GM19468 (cell line): ENCODE results near the gene MXRA8.
A peak's percentile ranks its signal among the peaks of the same experiment; 100 is the strongest.
"Not testable (repeated sequence)": the region's sequence is repeated elsewhere in the genome, so short reads cannot be mapped to it uniquely, and the experiment has no call there.

Experiments
- ATAC-seq: cut with Tn5 transposase; IDR thresholded peaks from one replicate; pipeline ENCODE4 v1.9.1; 2021; ENCODE audit warnings: mild to moderate bottlenecking, moderate library complexity, moderate number of reproducible peaks; ENCODE audit not compliant: unreplicated experiment; ENCODE audit errors: extremely low read depth

Gene MXRA8

GRCh38 chr1:1324524-1325287 lies 33.6 kb downstream of the MXRA8 start, which contains the start of the genes CPTP and INTS11:
Gene CPTP (plus strand): TSS chr1:1324802. CDS start chr1:1326911, 2,109 bp downstream.
Gene INTS11 (minus strand): TSS chr1:1324660. CDS start chr1:1324608, 52 bp downstream.
- ATAC-seq = peak; percentile 66

- no peak for ATAC-seq
These were observed 34.3 kb downstream of the MXRA8 start for GRCh38 chr1:1324084-1324523.

- ATAC-seq = no peak
These were observed 35.4 kb downstream of the MXRA8 start for GRCh38 chr1:1322952-1323351.

DNA sequence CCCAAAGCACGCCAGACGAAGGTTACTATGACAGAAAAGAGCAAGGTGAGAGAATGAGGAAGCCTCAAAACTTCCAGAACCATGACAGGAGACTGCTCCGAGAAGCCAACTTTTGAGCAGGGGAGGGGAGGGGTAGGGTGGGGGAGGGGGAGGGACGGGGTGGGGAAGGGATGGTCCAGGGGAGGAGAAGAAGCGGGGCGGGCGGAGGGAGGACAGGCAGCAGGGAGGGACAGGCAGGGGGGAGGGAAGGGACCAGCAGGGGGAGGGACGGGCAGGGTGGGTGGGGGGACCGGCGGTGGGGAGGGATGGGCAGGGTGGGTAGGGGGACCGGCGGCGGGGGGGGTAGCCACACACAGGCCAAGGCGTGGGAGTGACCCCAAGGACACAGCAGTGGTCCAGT lies 35.9 kb downstream of the MXRA8 start:
- ATAC-seq = no peak

GRCh38 chr1:1321477-1321876 lies 36.9 kb downstream of the MXRA8 start:
- ATAC-seq = no peak

DNA sequence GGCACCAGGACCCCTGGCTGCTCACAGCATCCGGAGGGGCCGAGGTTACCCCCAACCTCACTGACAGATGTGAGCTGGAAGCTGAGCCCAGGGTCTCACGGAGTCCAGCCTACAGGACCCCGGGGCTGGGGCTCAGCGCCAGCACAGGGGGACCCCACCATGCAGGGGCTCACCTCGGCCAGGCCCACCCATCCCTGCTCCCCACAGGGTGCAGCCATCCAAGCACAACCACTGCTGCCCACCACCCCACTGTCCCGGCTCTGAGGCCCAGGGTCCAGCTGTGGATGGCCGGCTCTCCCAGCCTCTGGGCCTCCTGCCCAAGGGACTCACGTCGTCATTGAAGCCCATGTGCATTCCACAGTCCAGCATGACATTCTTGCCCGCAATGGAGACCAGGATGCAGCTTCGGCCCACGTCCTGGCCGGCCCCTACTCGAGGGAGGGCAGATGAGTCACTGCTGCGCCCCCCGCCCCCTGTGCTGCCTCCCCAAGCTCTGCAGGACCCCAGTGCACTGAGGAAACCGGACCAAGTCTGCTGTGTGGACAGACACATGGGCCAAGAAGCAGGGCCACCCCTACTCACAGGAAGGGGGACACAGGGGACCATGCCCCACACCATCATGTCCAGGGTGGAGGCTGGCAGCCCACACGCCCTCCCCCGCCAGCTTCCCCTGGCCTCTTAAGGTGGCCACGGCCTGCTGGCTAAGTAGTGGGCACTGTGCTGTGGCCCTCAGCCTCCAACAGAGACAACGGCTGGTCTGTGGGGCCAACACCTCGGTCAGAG lies 37.5 kb downstream of the MXRA8 start:
- no peak for ATAC-seq

DNA sequence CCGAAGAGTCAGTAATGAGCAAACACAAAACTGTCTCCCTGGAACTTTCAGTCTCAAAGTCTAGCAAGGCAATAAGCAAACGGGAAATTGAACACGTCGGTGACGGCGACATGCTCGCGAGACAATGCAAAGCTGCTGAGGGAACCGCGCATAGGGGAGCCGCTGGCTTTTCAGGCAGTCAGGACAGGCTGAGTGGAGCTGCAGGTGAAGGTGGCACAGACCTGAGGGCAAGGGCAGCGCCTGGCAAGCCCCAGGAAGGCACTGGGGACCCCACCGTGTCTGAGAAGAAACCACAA lies 38.8 kb downstream of the MXRA8 start:
- ATAC-seq = no peak

DNA sequence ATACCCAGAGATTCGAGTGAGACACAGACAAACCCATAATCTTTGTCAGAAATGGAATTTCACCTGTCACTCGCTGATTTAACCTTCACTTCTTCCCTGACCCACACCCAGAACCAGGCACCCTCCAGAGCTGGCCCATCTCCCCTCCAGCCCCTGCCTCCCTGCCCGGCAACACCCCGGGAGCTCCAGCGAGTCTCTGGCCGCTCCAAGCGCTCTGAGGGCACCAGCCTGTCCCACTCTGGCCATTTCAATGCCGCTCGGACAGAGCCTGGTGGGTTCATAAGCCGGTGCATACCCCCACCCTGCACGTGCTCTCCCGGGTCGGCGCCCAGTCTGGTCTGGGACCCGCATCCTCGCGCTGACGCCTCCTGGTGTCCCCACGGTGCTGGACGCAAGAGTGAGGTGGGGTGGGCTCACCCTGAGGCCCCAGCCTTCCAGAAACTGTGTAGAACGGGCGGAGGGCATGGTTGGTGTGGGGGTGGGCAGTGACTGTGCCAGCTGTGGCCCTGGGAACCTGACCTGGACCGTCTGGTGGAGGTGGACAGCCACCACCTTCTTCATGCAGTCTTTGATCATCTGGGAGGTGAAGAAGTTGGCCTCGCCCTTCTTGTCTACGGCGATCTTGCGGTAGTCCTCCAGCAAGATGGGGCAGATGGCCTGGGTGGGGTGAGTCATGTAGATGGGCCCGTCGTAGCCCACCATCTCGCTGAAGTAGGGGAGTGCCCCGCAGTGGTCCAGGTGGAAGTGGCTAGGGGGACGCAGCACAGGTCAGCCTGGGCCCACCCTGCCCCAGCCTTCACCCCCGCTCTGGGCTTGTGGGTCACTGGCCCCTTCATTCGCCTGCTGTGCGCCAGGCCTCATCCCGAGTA lies 39.3 kb downstream of the MXRA8 start:
- ATAC-seq = no peak

DNA sequence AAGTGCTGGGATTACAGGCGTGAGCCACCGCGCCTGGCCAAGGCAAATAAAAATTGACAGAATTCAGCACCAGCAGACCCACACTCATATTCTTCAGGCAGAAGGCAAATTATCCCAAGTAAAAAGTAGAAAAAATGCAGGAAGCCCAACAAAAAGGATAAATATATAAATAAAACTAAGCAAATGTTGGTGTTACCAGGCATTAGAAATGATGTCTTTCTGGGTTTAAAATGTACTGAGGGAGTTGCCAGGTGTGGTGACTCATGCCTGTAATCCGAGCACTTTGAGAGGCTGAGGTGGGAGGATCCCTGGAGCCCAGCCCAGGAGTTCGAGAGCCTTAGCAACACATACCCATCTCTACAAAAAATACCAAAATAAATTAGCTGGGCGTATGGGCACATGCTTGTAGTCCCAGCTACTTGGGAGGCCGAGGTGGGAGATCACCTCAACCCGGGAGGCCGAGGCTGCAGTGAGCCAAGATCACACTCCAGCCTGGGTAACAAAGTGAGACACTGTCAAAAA lies 40.2 kb downstream of the MXRA8 start:
- ATAC-seq = no peak

DNA sequence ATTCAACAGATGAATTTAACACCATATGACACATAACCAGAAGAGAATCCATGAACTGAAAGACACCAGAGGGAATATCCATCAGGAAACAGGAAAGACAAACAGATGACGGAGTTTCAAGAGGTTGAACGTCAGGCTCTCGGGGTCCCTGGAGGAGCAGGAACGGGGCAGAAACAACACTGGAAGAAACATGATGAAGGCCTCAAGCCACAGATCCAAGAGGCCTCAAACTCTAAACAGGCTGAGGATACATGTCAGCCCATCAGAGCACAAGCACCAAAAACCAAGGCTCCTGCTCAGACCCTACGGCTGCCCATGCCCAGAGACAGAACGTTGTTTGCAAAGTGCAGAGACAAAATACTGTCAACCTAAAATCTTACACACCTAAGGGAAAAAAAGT lies 40.9 kb downstream of the MXRA8 start:
- ATAC-seq = no peak

DNA sequence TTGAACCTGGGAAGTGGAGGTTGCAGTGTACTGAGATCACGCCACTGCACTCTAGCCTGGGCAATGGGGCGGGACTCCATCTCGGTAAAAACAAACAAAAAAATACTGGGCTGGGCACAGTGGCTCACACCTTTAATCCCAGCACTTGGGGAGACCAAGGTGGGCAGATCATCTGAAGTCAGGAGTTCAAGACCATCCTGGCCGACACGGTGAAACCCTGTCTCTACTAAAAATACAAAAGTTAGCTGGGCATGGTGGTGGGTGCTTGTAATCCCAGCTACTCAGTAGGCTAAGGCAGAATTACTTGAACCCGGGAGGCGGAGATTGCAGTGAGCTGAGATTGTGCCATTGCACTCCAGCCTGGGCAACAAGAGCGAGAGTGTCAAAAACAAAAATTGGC lies 42.2 kb downstream of the MXRA8 start:
- ATAC-seq = not testable (repeated sequence)

DNA sequence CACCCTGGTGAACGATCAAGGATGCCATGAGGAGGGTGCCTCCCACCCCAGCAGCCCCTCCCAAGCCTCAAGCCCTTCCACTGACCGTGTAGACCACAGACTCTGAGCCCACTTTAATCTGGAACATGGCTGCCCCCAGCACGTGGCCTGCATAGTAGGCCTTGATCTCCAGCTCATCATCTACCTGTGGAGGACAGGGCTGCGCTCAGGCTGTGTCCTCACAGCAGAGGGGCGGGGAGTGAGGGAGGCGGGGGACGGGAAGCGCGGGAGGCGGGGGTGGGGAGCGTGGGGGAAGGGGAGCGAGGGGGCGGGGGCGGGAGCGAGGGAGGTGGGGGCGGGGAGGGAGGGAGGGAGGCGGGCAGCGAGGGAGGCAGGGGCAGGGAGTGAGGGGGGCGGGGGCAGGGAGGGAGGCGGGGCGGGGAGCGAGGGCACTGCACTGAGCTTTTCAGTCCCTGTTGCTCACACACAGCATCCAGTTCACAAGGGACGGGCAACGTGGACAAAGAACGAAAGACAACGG lies 42.9 kb downstream of the MXRA8 start:
- no peak for ATAC-seq

DNA sequence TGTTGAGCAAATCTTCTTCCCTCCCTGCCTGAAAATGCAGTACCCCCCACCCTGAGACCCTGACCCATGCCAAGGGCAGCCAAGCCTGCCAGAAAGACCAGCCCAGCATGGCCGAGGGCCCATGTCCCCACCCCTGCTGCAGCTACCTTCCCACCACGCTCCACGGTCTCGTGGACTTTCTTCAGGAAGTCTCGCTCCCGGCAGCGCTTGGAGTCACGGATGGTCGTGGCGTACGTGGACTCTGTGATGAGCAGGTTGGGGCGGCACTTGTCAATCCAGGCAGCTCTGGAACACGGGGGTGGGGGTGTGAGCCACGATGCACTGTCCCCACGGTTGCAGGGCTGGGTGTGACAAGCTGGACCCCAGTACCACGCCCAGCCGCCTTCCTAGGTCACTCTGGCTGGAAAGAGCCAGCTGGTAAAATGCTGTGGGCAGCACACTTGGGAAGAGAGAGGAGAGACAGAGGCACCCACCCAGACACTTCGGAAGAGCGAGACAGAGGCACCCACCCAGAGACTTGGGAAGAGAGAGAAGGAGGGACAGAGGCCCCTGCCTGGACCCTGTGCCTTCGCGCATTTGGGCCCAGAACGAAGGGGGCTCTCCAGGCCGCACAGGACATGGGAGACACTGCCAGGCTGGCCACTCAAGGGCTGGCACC lies 43.5 kb downstream of the MXRA8 start:
- ATAC-seq = no peak

DNA sequence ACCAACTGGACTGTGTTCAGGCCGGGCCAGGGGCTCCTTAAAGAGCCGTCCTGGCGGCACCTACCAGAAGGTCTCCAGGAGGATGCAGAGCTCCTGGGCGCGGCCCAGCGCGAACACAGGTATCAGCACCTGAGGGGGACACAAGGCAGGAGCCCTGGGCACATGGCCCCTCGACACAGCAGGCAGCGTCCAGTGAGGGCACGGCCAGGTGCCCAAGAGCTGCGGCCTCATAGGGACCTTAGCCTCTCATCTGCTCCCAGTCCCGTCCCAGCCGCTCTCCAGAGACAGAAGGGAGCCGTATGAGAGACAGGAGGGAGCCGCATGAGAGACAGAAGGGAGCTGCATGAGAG lies 44.1 kb downstream of the MXRA8 start:
- no peak for ATAC-seq

DNA sequence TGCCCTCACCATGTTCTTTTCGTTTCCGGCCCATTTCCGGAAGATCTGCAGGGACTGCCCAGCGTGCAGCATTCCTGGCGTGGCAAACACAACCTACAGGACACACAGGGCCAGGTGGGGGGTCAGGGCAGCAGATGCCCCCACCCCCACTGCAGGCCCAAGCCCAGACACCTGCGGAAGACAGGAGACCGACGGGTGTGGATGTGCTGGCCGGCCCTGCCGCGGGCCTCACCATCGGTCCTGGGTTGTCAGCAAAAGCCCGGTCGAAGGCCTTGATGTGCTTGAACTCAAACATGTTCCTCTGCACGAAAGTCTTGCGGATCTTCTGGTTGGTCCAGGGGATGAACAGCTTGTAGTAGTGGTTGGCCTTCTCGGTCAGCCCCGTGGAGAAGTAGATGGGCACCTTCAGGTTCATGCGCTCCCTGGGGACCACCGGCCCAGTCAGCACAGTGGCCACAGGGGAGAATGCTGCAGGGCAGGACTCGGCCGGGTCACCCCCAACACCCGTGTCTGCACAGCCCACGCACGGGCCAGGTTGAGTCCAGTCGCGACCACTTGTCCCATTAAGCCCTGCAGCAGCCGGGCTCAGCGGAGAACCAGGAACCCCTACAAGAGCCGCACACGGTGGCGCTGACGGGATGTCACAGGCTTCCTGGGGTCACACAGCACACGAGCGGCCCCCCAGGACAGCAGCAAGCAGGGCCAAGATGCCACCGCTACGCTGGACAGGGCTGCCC lies 44.7 kb downstream of the MXRA8 start:
- no peak for ATAC-seq

DNA sequence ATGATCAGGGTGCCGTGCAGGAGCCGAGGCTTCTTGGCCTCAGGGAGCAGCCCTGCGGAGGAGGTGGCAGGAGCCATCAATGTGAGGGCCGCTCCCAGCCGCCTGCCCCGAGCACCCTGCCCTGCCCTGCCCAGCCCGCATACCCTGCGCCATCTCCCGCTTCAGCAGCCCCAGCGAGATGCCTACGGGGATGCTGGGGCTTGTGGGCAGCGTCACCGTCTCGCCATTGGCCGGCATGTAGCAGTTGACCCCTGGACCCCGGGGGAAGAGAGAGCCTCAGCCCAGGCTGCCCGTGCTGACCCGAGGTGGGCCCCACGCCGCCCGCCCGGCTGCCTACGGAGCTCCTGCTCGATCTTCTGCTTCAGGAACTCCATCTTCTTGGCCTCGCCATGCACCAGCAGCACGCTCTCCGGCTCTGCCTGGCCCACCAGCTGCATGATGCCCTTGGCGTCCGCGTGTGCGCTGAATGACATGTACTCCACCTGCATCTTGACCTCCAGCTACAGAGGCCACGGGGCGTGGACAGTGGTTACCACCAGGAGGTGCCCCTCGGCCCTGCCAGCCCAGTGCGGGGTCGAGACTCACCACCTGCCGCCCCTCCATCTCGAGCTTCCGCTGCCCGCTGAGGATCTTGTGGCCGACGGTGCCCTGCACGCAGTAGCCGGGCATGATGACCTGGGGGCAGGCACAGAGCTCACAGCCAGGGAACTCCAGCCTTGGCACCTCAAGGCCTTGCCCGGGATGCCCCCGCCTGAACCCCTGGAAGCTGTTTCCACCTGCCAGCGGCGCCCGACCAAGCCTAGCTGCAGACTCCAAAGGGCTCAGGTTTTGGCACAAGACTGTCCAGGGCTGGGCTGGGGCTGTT lies 45.7 kb downstream of the MXRA8 start:
- no peak for ATAC-seq

- no peak for ATAC-seq
These were observed 46.9 kb downstream of the MXRA8 start for GRCh38 chr1:1311107-1312104.
